Lower leg skin (tissue), 4 donors: ENCODE results near the gene VRK2. TPM values are rescaled to one million over a fixed set of nuclear protein-coding genes. Genes with fewer than 3 reads are reported as not detected.
"Not testable (repeated sequence)": the region's sequence is repeated elsewhere in the genome, so short reads cannot be mapped to it uniquely, and the experiment has no call there.

Experiments
- DNase-seq, 2 donors: peaks; one replicate each; pipeline ENCODE4 v3.0.0-alpha.2; 2019; ENCODE audit warnings: low spot score in 2 of 2
- H3K4me3 ChIP-seq: fragments of 200-600 bp; sonication (generic); 2 replicates; pipeline ENCODE4 v1.5.1; 2017; ENCODE audit warnings: mild to moderate bottlenecking, low read depth; ENCODE audit not compliant: poor library complexity, severe bottlenecking
- CTCF ChIP-seq, 3 donors: fragments of 450-650 bp; IDR thresholded peaks; one replicate each; pipeline ENCODE4 v1.5.1; 2016; ENCODE audit warnings: antibody characterized with exemption in 3 of 3, mild to moderate bottlenecking in 3 of 3, moderate library complexity in 2 of 3
- POLR2A ChIP-seq, 2 donors: fragments of 450-650 bp; IDR thresholded peaks; one replicate each; pipeline ENCODE4 v1.6.1; 2016 to 2017; ENCODE audit warnings: antibody characterized with exemption in 2 of 2, mild to moderate bottlenecking in 1 of 2, moderate library complexity in 1 of 2
- WGBS, 2 donors: methylation state at CpG; one replicate each; pipeline ENCODE4 v1.1.5; 2018; 5-methylcytosine and 5-hydroxymethylcytosine counted together
- intact Hi-C: fragments of 100-400 bp; cut with DNase I; formaldehyde crosslinking; loops from one replicate; pipeline ENCODE4 v1.15.0; 2023; ENCODE audit warnings: low total_unique reads
- total RNA-seq, 4 donors: library from RNA; depleted of rRNA; stranded (reverse); fragments of >200 nt; gene quantifications; one replicate each; pipeline ENCODE4 v1.1.0, GENCODE V29; 2016

Gene VRK2
- total RNA-seq, 4 donors from 2014 or later: 10.7 to 18.3 (median 13.8) TPM

DNA sequence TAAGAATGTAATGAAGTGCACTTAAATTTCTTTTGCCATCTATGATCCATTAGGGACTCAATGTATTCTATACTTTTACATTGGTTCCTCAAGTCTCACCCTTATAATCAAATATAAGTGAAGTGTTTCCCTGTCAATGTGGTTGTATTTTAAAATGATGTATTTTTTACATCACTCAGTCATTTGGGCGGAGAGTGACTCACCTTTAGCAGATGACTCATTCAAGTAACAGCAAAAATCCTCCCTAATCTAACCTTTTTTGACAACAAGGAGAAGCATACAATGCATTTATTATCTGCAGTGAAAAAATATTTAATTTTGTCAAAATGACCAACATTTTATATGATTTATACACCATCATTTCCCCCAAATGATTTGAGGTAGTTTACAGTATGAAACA, 100.1 kb downstream of the VRK2 start:
- DNase-seq: no peak
- TF ChIP-seq CTCF (IDR thresholded peaks at IDR 0.05) (no peak), POLR2A (IDR thresholded peaks at IDR 0.05) (no peak)
- 49 to 65% methylated on average over 1 of the region's 1 CpG for whole genome bisulfite sequencing, 2 donors
- intact Hi-C loops: no loop called here
- H3K4me3 ChIP-seq: no peak overlapping the region

GRCh38 chr2:58155160-58155778, 108.7 kb downstream of the VRK2 start:
- intact Hi-C loops: no loop called here
- no peak for DNase-seq
- TF ChIP-seq CTCF (IDR thresholded peaks at IDR 0.05) (no peak), POLR2A (IDR thresholded peaks at IDR 0.05) (no peak)
- no peak overlapping the region for H3K4me3 ChIP-seq
- 93 to 96% methylated on average over 7 of the region's 7 CpGs for WGBS, 2 donors

- no peak overlapping the region for H3K4me3 ChIP-seq
- intact Hi-C loops: no loop called here
- no peak for TF ChIP-seq POLR2A (IDR thresholded peaks at IDR 0.05)
- no peak for TF ChIP-seq CTCF (IDR thresholded peaks at IDR 0.05)
- DNase-seq: no peak
These were observed 110.2 kb downstream of the VRK2 start for GRCh38 chr2:58156780-58157179.

DNA sequence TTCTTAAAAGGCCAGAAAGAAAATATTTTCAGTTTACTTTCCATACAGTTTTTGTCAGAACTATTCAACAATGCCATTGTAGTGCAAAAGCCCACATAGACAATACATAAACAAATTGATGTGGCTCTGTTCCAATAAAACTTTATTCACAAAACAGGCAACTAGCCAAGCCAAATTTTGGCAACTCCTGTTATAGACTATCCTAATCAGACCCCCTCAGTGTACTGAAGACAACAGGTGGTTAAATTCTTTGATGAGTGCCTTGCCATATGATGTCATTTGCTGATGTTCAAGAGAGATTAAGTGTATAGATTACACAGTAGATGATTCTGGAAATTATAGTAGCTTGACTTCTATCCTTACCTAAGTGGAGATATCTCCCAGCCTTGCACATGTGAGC, 111.1 kb downstream of the VRK2 start:
- H3K4me3 ChIP-seq: no peak overlapping the region
- no peak for DNase-seq
- TF ChIP-seq POLR2A (IDR thresholded peaks at IDR 0.05) (no peak), CTCF (IDR thresholded peaks at IDR 0.05) (no peak)
- intact Hi-C loops: no loop called here

DNA sequence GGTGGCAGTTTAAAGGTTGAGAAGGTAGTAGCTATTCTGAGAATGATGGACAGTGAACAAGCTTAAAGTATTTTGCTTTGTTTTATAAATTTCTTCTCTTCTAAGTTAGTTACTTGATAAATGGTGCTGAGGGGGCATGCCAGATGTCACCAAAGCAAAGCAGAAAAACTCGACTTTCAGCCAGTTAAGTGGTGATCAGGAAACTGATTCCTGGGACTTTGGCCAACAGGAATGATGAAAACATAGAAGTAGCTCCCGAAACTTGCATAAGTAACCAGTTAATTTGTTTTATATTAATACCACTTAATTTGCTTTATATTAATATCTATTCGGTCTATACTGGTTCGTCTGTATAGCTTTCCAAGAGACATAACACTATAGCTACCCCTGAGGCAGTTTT, 111.9 kb downstream of the VRK2 start:
- no peak overlapping the region for H3K4me3 ChIP-seq
- TF ChIP-seq CTCF (IDR thresholded peaks at IDR 0.05) (no peak), POLR2A (IDR thresholded peaks at IDR 0.05) (no peak)
- intact Hi-C loops: no loop called here
- no peak for DNase-seq
- WGBS, 2 donors: 80 to 86% methylated on average over 4 of the region's 4 CpGs

- TF ChIP-seq POLR2A (IDR thresholded peaks at IDR 0.05) (no peak), CTCF (IDR thresholded peaks at IDR 0.05) (no peak)
- intact Hi-C loops: no loop called here
- DNase-seq: no peak
- H3K4me3 ChIP-seq: no peak overlapping the region
- 94 to 96% methylated on average over 3 of the region's 3 CpGs for WGBS, 2 donors
These were observed 117.3 kb downstream of the VRK2 start for GRCh38 chr2:58163913-58164312.

- H3K4me3 ChIP-seq, intact Hi-C loops: not testable (repeated sequence)
- 90 to 92% methylated on average over 4 to 6 of the region's 6 CpGs for WGBS, 2 donors
- DNase-seq: peak in 1 of 2 donors; percentile 65
These were observed 121.5 kb downstream of the VRK2 start for GRCh38 chr2:58168130-58168529.

- H3K4me3 ChIP-seq, intact Hi-C loops, DNase-seq: not testable (repeated sequence)
These were observed 123.2 kb downstream of the VRK2 start for GRCh38 chr2:58169845-58170244.

DNA sequence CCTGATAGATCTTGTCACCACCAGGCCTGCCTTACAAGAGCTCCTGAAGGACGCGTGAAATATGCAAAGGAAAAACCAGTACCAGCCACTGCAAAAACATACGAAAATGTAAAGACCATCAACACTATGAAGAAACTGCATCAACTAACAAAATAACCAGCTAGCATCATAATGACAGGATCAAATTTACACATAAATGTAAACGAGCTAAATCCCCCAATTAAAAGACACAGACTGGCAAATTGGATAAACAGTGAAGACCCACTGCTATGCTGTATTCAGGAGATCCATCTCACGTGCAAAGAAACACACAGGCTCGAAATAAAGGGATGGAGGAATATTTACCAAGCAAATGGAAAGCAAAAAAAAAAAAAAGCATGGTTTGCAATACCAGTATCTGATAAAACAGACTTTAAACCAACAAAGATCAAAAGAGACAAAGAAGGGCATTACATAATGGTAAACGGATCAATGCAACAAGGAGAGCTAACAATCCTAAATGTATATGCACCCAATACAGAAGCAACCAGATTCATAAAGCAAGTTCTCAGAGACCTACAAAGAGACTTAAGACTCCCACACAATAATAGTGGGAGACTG, 123.8 kb downstream of the VRK2 start:
- WGBS, 2 donors: 94 to 97% methylated on average over 7 of the region's 7 CpGs
- DNase-seq: not testable (repeated sequence)

More for the DNA sequence above, 123.8 kb downstream of the VRK2 start:
- intact Hi-C loops, H3K4me3 ChIP-seq: not testable (repeated sequence)
